Measurements from ENCODE around the gene CPLX4. TPM values are rescaled to one million over a fixed set of nuclear protein-coding genes. Genes with fewer than 3 reads are reported as not detected.

Gene CPLX4
- total and polyA plus RNA-seq, 9 donors: not detected

GRCh38 chr18:59282341-59282740 is 36.1 kb downstream of the CPLX4 start:
- DNase-seq: no peak
- H3K27me3 ChIP-seq: no peaks in the 10 kb centered on the region
- H3K4me1 ChIP-seq (ENCODE audit: insufficient read depth): no peaks in the 10 kb centered on the region
- 83 to 87% (median 86%) methylated on average over 11 of the region's 11 CpGs for WGBS, 3 donors
- intact Hi-C loops (cut with DNase I): no loop called here
- no peaks in the 10 kb centered on the region for H3K36me3 ChIP-seq
- H3K27ac ChIP-seq: no peak overlapping the region
- TF ChIP-seq EP300 (IDR thresholded peaks at IDR 0.05) (no peak), POLR2A (IDR thresholded peaks at IDR 0.05) (no peak)
- TF ChIP-seq, protein P1, sequence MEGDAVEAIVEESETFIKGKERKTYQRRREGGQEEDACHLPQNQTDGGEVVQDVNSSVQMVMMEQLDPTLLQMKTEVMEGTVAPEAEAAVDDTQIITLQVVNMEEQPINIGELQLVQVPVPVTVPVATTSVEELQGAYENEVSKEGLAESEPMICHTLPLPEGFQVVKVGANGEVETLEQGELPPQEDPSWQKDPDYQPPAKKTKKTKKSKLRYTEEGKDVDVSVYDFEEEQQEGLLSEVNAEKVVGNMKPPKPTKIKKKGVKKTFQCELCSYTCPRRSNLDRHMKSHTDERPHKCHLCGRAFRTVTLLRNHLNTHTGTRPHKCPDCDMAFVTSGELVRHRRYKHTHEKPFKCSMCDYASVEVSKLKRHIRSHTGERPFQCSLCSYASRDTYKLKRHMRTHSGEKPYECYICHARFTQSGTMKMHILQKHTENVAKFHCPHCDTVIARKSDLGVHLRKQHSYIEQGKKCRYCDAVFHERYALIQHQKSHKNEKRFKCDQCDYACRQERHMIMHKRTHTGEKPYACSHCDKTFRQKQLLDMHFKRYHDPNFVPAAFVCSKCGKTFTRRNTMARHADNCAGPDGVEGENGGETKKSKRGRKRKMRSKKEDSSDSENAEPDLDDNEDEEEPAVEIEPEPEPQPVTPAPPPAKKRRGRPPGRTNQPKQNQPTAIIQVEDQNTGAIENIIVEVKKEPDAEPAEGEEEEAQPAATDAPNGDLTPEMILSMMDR (IDR thresholded peaks at IDR 0.05): no peak
- H3K4me3 ChIP-seq: no peak overlapping the region
- H3K9me3 ChIP-seq: no peaks in the 10 kb centered on the region

DNA sequence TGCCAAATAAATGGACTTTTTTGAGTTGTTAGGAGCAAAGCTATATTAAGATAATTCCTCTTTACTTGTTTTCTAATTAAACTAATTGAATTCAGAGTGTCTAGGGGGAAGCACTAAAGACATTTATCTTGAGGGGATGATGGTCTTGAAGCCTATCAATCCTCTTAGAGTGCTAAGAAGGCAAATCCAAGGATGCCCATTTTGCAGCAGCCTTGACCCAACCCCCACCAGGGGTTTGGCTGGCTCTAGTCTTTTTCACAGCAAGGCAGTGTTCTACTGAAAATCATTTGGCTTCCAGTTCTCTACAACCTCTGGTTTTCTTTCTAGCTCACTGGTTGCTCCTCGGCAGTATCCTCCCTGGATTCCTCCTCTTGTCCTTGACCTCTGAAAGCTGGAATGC is 38.7 kb downstream of the CPLX4 start:
- H3K9me3 ChIP-seq: no peaks in the 10 kb centered on the region
- intact Hi-C loops (cut with DNase I): no loop called here
- no peak for DNase-seq
- H3K27me3 ChIP-seq: no peaks in the 10 kb centered on the region
- no peak overlapping the region for H3K4me3 ChIP-seq
- no peaks in the 10 kb centered on the region for H3K4me1 ChIP-seq (ENCODE audit: insufficient read depth)
- H3K36me3 ChIP-seq: no peaks in the 10 kb centered on the region
- 0 to 15% (median 13%) methylated on average over 1 of the region's 1 CpG for WGBS, 3 donors
- H3K27ac ChIP-seq: no peak overlapping the region
- TF ChIP-seq EP300 (IDR thresholded peaks at IDR 0.05) (no peak), POLR2A (IDR thresholded peaks at IDR 0.05) (no peak)
- TF ChIP-seq, protein P1 (IDR thresholded peaks at IDR 0.05): no peak

DNA sequence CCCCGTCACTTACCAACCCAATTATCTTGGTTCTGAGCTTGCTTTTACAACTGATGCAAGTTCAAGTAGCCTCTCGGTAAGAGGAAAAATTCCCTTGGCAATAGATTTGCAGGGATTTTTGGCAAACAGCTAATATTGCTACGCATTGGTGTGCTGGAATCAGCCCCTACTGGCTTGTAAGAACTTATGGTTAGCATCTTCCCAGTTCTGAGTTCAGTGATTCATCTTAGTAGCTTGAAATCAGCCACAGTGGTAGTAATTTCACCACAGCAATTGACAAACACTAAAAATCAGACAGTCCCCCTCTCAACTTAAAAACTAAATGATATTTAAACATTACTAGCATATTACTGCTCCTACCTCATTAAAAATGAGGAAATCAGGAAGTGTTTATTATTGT is 39.3 kb downstream of the CPLX4 start:
- H3K36me3 ChIP-seq: no peaks in the 10 kb centered on the region
- WGBS, 3 donors: 53 to 78% (median 58%) methylated on average over 3 of the region's 3 CpGs
- TF ChIP-seq EP300 (IDR thresholded peaks at IDR 0.05): no peak
- TF ChIP-seq POLR2A (IDR thresholded peaks at IDR 0.05): no peak
- TF ChIP-seq, protein P1 (IDR thresholded peaks at IDR 0.05): no peak
- H3K27ac ChIP-seq: no peak overlapping the region
- H3K9me3 ChIP-seq: no peaks in the 10 kb centered on the region
- intact Hi-C loops (cut with DNase I): no loop called here
- no peaks in the 10 kb centered on the region for H3K27me3 ChIP-seq
- no peak for DNase-seq
- no peaks in the 10 kb centered on the region for H3K4me1 ChIP-seq (ENCODE audit: insufficient read depth)
- H3K4me3 ChIP-seq: no peak overlapping the region

DNA sequence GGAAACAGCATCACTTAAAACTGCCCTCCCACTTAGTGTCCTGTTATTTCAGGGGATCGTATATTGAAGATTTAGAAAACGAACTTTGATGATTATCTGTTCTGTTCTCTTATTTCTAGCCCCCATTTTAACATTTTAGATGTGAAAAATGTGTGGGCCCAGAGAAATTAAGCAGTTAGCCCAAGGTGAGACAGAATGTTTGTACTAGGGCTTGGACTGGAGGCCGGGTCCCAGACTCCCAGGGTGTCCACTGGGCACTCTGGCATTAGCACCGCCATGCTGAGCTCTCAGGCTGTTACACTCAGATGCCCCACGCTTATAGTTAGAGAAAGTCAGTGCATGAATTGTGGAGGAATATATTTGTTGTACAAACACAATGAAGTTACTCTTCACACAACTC is 39.7 kb downstream of the CPLX4 start:
- Histone ChIP-seq H3K9me3 (no peaks in the 10 kb centered on the region), H3K27me3 (no peaks in the 10 kb centered on the region), H3K27ac (no peak overlapping the region), H3K4me1 (ENCODE audit: insufficient read depth) (no peaks in the 10 kb centered on the region), H3K4me3 (no peak overlapping the region), H3K36me3 (no peaks in the 10 kb centered on the region)
- no peak for TF ChIP-seq POLR2A (IDR thresholded peaks at IDR 0.05)
- TF ChIP-seq, protein P1 (IDR thresholded peaks at IDR 0.05): no peak
- no peak for TF ChIP-seq EP300 (IDR thresholded peaks at IDR 0.05)
- intact Hi-C loops (cut with DNase I): no loop called here
- DNase-seq: no peak
- 61 to 84% (median 65%) methylated on average over 5 of the region's 5 CpGs for WGBS, 3 donors

DNA sequence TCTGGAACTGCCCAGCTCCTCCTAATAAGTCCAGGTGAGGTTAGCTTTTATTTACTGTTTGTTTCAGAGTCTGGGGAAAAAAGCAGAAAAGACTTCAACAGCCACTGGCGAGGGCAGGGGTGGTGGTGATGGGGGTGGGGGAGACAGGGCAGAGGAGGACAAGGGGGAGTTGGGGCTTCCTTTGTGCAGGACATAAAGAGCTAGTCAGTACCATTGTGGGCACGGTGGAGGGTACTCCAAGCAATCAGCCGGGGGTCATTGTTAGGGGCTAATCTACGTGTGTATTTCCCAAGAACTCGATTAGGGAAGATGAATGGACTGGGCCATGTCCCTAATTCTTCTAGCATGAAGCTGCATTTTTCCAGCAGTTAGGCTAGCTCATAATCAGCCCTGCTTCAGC is 42.4 kb downstream of the CPLX4 start:
- peaks cover 2% of the 10 kb centered on the region for H3K4me1 ChIP-seq (ENCODE audit: insufficient read depth)
- DNase-seq: no peak
- H3K27ac ChIP-seq: no peak overlapping the region
- no peak overlapping the region for H3K4me3 ChIP-seq
- 31 to 40% (median 32%) methylated on average over 5 of the region's 5 CpGs for WGBS, 3 donors
- no peaks in the 10 kb centered on the region for H3K27me3 ChIP-seq
- no peaks in the 10 kb centered on the region for H3K9me3 ChIP-seq
- H3K36me3 ChIP-seq: no peaks in the 10 kb centered on the region
- intact Hi-C loops (cut with DNase I): no loop called here
- TF ChIP-seq POLR2A (IDR thresholded peaks at IDR 0.05) (no peak), EP300 (IDR thresholded peaks at IDR 0.05) (no peak)
- TF ChIP-seq, protein P1 (IDR thresholded peaks at IDR 0.05): no peak

Measured in ovary (tissue), 9 donors.